AG04450 (cell line): ENCODE results near the gene DYRK1A. TPM values are rescaled to one million over a fixed set of nuclear protein-coding genes. Genes with fewer than 3 reads are reported as not detected.

Source experiments
- CTCF ChIA-PET: fragments of 300-600, 350-600 bp; formaldehyde crosslinking; extraction: SDS; loops from one replicate; lab custom pipeline; 2022; ENCODE audit warnings: antibody characterized with exemption, inconsistent platforms; lab: Charles Lee
- POLR2A ChIA-PET: fragments of 350-600 bp; formaldehyde crosslinking; extraction: SDS; loops from one replicate; lab custom pipeline; 2021; ENCODE audit warnings: antibody characterized with exemption, inconsistent platforms; lab: Yijun Ruan, JAX
- DNase-seq: peaks from one replicate; pipeline ENCODE4 v3.0.0-alpha.2; 2011; ENCODE audit warnings: low read depth, low spot score
- H3K27ac ChIP-seq: one replicate; pipeline ENCODE4 v1.5.1; 2012; ENCODE audit warnings: low read depth, low read length, control low read depth
- H3K27me3 ChIP-seq: one replicate; pipeline ENCODE4 v1.6.0; 2012; ENCODE audit warnings: low read length; ENCODE audit not compliant: control insufficient read depth, insufficient read depth
- H3K4me3 ChIP-seq: 2 replicates; pipeline ENCODE4 v1.5.1; 2011; ENCODE audit warnings: mild to moderate bottlenecking, low read depth, low read length, control low read depth
- H3K9me3 ChIP-seq: 2 replicates; pipeline ENCODE4 v1.5.1; 2012; ENCODE audit warnings: low read length; ENCODE audit not compliant: control insufficient read depth, insufficient read depth
- CTCF ChIP-seq: IDR thresholded peaks from 2 replicates; pipeline ENCODE4 v1.5.1; 2011; ENCODE audit warnings: low read depth, low read length, control low read depth, inconsistent platforms
- polyA plus RNA-seq: library from polyadenylated mRNA; depleted of rRNA; stranded (reverse); fragments of >200 nt; gene quantifications from 2 replicates; pipeline ENCODE4 v1.2.3, GENCODE V29; 2011

DYRK1A gene
- polyA plus RNA-seq, 1 experiment: 33.1 TPM

GRCh38 chr21:37552496-37553029 lies 186.0 kb downstream of the DYRK1A start:
- POLR2A ChIA-PET: interaction anchor here (2.3 kb wide), 1 partner anchor 11 kb away, joined by 11 read pairs; no protein-coding TSS in a partner anchor
- no peak overlapping the region for H3K27ac ChIP-seq
- TF ChIP-seq CTCF: no peak
- no peak overlapping the region for H3K4me3 ChIP-seq
- DNase-seq: no peak
- CTCF ChIA-PET: no interaction called here
- H3K9me3 ChIP-seq: no peaks in the 10 kb centered on the region; the same call in 1 of the 2 replicates
- H3K27me3 ChIP-seq: peaks cover 9% of the 10 kb centered on the region

GRCh38 chr21:37553078-37553481 lies 186.5 kb downstream of the DYRK1A start:
- CTCF ChIA-PET: no interaction called here
- POLR2A ChIA-PET: no interaction called here
- no peak overlapping the region for H3K4me3 ChIP-seq
- H3K27me3 ChIP-seq: peaks cover 9% of the 10 kb centered on the region
- H3K9me3 ChIP-seq: no peaks in the 10 kb centered on the region; the same call in 1 of the 2 replicates
- TF ChIP-seq CTCF: no peak
- no peak for DNase-seq
- no peak overlapping the region for H3K27ac ChIP-seq

DNA sequence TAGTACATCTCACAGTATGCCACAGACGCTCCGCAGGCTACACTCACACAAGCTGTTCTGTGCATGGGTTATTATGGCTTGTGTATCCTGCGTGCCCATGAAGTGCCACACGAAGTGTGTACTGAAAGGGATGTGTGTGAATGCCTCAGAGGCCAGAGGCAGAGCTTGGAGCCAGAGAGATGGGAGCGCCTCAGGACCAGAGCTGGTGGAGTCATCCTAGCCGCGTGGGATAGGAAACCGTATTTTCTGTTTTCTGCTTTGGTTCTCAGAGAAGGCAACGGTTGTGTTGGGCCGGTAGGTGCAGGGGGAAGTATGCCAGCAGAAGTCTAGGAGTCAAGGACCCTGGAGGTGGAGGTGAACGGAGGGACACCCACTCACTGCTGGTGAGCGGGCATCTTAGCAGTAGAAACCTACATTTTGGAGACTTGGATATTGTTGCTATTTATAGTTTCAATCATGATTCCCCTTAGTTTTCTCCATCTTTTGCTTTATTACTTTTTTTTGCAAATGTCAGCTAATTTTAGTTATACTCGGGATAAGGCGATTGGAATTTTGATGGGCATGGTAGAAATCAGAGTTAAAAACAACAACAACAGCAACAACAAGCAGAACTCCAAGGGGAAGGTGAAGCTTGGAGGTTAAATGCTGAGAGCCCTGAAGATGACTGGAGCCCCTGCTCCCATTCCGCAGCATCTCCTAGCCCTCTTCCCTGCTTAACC lies 188.2 kb downstream of the DYRK1A start:
- Histone ChIP-seq H3K9me3 (no peaks in the 10 kb centered on the region), H3K4me3 (no peak overlapping the region), H3K27ac (no peak overlapping the region), H3K27me3 (peaks cover 9% of the 10 kb centered on the region)
- TF ChIP-seq CTCF: no peak
- ChIA-PET POLR2A (interaction anchor here (1.3 kb wide), 1 partner anchor 9 kb away, joined by 4 read pairs; no protein-coding TSS in a partner anchor), CTCF (no interaction called here)
- DNase-seq: no peak

DNA sequence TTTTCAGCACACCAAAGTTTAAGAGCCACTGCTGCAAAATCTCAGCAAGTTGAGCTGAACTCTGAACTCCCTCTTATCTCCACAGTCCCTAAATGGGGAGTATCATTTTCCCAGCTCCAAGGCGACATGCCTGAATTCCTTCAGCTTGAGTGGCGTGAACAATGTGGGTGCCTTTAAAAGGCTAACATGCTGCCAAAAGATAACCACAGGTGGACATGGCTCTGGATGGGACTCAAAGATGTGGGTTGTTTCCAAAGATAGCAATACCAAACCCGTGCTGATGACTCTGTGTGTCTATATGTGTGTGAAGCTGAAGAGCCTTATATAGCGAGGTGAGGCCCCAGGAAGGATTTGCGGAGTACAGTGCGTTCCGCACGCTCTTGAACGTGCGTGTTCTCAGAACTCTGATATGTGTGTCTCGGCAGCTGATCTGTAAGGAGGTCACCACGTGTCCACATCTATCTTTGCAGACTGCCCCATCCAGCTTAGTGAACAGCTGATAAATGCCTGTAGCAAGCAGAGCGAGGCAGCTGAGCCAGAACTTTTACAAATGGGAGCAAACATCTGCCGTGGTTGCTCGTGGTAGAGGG lies 189.2 kb downstream of the DYRK1A start:
- Histone ChIP-seq H3K4me3 (no peak overlapping the region), H3K27ac (no peak overlapping the region), H3K9me3 (no peaks in the 10 kb centered on the region), H3K27me3 (peaks cover 10% of the 10 kb centered on the region)
- POLR2A ChIA-PET: interaction anchor here (1.3 kb wide), 1 partner anchor 8 kb away, joined by 4 read pairs; no protein-coding TSS in a partner anchor
- no peak for TF ChIP-seq CTCF
- no peak for DNase-seq
- CTCF ChIA-PET: no interaction called here
